ENCODE measurements around the gene NEURL1.

NEURL1 gene, protein sequence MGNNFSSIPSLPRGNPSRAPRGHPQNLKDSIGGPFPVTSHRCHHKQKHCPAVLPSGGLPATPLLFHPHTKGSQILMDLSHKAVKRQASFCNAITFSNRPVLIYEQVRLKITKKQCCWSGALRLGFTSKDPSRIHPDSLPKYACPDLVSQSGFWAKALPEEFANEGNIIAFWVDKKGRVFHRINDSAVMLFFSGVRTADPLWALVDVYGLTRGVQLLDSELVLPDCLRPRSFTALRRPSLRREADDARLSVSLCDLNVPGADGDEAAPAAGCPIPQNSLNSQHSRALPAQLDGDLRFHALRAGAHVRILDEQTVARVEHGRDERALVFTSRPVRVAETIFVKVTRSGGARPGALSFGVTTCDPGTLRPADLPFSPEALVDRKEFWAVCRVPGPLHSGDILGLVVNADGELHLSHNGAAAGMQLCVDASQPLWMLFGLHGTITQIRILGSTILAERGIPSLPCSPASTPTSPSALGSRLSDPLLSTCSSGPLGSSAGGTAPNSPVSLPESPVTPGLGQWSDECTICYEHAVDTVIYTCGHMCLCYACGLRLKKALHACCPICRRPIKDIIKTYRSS

DNA sequence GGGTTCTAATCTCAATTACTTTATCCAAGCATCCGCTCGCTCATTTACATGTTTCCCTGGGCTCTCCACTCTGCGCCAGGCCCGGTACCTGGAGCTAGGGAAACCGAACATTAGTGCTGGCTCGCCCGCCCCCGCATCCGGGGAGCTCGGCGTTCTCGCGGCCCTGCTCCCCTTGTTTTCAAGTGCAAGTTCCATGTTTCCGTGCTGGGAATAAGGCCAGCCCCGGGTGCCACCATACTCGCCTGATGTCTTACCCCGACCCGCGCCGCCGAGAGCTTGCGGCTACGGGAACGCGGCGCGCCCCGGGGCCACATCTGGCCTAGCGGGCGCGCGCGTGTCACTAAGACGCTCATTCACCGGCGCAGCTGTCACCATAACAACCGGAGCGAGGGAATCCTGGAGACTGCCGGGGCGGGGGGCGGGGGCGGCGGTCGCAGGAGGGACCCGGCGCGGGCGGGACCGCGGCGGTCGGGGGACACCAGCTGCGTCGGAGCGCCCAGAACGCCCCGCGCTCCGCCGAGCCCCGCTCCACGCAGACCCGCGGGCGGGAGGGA is at the start of gene NEURL1:
TSS of gene NEURL1 (plus strand) at position 344 of the 554 bp plus-strand sequence. CDS start 683 bp downstream, outside the sequence.
- FAIRE-seq (no peak), DNase-seq (ENCODE audit: low spot score) (no peak)

DNA sequence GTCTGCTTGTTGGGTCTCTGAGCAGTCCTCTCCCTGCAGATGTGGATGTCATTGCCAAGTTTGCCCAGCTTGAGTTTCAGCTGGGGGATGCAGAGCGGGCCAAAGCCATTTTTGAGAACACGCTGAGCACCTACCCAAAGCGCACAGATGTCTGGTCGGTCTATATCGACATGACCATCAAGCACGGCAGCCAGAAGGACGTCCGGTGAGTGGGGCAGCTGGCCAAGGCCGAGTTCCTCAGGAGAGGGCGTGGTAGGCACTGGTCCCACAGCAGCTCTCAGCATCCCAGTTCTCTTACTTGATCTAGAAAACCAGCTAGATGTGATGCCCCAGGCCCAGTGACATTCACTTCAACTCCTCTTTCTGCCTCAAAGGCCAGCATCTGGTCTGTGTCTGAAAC is 49.0 kb upstream of the NEURL1 start:
- DNase-seq (ENCODE audit: low spot score), result no peak
- FAIRE-seq, result no peak

DNA sequence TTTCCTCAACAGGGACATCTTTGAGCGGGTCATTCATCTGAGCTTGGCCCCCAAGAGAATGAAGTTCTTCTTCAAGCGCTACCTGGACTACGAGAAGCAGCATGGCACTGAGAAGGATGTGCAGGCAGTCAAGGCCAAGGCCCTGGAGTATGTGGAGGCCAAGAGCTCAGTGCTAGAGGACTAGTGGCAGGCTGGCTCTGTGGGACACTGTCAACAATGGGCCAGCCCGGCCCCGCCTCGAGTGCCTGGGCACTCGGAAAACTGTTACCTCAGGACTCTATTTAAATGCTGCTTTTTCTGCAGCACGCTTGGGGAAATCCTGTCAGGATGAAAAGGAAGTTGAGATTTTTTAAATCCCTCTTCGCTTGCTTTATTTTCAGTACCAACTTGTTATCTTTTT is 48.1 kb upstream of the NEURL1 start:
- no peak for FAIRE-seq
- DNase-seq (ENCODE audit: low spot score), result no peak

DNA sequence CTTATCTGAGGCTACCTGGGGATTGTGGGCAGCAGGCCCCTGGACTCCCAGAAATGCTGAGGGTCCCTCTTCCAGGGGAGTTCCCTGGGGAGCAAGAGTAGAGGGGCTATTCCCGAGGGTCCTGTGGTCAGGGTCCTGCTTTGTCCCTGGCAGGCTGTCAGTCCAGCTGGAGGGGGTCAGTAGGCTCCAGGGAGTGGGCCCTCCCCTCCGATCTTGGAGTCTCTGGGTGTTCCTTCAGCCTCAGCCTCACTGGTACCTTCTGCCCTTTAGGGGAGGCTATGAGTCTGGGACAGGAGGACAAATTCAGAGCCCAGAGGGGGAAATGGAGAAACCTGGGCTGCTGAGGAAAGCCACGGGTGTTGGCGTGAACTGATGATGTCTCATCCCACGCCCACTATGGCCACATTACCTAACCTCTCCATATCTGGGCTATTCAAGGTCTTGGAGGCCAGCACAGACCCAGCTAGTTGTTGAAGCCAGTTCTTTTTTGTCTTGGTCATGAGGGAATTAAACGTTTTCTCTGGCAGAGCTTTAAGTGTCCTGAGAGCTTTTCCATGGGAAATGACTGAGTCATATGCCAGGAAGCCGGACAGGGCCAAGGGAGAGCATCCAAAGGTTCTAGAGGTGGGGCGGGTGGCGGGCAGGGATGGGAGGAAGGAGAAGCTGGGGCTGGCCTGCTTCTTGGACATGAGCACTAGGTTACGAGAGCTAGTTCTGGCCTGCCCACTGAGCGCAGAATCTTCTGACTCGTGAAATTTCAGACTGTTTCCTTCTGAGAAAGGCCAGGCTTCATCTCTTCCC is 47.5 kb upstream of the NEURL1 start:
- no peak for FAIRE-seq
- no peak for DNase-seq (ENCODE audit: low spot score)

DNA sequence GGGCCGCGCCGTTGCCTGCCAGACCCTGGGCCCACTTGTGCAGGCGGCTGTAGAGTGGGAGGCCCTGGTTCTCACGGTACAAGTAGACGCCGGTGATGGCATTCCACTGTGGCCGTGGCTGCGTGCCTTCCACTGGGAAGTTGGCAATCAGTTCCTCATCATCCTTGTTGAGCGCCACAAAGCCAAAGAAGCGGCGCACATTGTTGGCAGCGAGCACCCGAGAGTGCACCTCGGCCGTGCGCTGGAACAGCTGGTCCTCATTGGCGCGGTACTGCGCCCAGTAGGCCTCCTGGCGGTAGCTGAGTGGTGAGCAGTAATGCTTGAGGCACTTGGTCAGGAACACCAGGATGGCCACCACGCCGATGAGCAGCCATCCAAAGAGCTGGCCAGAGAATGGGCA is 46.3 kb upstream of the NEURL1 start:
- DNase-seq (ENCODE audit: low spot score) (no peak), FAIRE-seq (no peak)

DNA sequence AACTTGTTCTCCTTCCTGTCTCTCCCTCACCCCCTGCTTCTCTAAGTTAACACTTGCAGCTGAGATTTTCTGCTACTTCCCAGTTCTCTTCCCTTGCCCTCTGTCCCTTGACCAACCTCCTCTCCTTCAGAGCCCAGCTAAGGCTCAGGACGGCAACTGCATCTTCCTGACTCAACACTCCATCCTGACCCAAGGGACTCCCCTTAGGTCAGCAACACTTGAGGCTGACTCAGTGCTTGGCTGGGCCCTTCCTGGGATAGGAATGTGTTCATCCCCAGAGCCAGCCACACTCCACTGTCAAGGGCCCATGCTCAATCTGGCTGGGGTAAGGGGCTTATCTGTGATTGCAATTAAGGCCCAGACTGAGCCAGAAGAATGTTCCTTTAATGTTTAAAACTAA is 44.8 kb upstream of the NEURL1 start:
- DNase-seq (ENCODE audit: low spot score) (peak; percentile 61), FAIRE-seq (no peak)

DNA sequence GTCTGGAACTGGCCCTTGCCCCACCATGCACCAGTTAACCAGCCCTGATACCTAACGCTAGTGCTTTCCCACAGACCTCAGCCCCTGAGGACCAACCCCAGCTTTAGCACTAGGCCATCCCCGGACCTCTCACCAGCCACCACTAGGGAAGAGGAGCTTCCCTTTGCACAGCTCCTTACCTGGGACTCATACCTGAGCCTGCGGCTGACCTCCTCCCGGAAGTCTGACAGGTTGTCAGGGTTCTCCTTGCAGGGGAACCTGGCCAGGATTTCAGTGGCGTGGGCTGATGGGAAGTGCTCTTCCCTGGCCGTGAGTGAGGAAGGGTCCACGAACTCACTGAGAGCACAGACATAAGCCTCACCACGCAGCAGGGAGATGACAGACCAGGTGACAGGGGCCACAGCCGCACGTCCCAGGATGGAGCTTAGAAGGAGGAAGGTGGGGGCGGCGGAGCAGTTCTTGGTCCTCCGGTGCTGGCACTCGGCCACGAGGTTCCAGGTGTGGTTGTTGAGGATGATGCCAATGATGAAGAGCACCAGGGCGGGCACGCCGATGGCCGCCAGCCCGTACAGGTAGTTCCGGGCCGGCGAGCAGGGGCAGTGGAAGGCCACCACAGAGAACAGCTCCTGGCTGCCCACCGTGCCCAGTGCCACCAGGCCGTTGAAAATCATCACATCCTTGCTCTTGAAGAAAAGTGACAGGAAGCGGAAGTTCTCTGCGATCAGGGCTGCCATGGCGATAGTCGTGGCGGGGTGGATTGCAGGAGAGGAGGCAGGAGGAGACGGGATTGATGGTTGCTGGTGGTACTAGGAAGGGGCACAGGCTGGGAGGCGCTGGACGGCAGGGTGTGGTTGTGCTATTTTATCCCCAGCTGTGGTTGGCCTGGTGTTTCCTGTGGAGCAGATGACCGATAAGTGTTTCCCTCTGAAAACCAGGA is 44.0 kb upstream of the NEURL1 start:
- FAIRE-seq (no peak), DNase-seq (ENCODE audit: low spot score) (no peak)

DNA sequence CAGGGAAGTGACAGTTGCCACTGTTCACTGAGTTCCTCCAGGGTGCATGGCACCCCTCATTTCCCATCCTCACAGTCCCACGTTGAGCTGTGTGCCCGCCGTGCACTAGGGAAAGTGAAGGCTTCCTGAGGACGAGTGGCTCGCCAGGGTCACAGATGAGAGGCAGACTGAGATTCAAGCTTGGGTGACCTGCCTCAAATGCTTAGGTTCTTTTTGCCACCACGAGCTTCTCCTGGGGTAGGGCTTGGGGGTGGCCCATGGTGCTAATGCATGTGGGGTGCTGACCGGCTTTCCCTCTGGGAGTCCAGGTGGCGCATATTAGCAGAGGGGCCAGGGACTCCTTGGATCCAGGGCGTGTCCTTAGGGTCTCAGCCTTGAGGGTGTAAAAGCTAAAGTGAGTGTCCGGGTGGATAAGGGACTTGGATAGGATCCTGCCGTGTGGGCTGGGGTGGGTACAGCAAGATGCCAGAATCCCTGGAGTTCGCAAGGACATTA is 43.3 kb upstream of the NEURL1 start:
- no peak for DNase-seq (ENCODE audit: low spot score)
- FAIRE-seq, result no peak

DNA sequence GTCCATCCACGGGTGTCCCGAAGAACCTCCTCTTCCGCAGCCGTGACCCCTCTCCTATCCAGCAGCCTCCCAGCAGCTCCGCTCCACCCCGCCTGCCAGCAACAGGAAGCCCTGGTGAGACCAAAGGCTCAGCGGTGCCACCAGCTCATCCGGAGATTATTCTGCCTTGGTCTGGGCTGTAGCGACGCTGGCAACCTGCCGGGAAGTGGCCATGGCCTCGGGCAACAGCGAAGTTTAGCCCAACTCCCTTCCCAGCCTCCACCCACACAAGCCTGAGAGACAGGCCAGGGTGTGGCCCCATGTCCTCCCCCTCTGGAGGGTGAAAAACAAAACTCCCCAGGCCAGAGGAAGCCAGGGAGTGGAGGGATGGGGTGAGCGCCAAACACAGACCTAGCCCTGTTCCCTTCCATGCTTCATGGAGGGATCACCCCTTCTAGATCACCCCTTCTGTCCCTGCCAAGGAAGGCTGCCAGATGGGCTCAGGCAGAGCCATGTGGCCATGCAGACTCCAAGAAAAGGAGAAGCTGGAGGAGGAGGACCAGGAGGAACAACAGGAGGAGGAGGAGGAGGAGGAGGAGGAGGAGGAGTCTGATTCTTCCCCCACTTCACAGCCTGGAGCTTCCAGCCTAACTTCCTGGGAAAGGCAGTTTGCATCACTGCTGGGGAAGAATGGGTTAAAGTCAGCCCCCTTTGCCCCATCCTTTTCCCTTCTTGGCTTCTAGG is 42.3 kb upstream of the NEURL1 start:
- no peak for FAIRE-seq
- no peak for DNase-seq (ENCODE audit: low spot score)

DNA sequence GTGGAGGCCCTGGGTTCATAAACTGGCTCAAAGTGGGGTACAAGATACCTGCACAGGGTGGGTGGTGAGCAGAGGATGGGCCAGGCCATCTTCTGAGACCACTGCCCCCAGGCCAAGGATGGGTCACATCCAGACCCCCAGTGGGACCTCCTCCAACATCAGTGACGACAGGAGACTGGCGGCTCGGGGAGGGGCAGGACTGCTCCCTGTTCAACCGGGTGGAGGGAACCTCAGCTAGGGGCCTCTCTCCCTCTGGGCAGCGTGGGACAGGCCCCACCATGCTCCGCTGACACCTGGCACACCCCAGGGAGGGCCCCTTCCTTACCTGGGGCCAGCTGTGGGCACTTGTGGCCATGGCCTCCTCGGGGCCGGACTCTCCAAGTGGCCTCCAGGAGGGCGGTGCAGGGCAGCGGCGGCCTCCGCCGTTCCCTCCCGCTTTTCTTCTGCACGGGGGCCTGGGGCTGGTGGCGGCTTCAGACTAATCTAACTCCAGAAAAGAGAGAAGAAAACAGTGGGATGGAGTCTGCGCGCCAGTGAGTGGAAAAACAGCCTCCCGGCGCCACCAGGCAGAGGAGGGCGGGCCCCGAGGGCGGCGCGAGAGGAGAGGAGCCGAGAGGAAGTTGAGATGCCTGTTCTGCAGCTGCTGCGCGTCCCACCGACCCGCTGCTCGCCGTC is 41.5 kb upstream of the NEURL1 start, which contains the start of gene CALHM2:
TSS of gene CALHM2 (minus strand) at position 540 of the 675 bp plus-strand sequence. CDS start 2,429 bp downstream, outside the sequence.
- DNase-seq (ENCODE audit: low spot score) (no peak), FAIRE-seq (no peak)

DNA sequence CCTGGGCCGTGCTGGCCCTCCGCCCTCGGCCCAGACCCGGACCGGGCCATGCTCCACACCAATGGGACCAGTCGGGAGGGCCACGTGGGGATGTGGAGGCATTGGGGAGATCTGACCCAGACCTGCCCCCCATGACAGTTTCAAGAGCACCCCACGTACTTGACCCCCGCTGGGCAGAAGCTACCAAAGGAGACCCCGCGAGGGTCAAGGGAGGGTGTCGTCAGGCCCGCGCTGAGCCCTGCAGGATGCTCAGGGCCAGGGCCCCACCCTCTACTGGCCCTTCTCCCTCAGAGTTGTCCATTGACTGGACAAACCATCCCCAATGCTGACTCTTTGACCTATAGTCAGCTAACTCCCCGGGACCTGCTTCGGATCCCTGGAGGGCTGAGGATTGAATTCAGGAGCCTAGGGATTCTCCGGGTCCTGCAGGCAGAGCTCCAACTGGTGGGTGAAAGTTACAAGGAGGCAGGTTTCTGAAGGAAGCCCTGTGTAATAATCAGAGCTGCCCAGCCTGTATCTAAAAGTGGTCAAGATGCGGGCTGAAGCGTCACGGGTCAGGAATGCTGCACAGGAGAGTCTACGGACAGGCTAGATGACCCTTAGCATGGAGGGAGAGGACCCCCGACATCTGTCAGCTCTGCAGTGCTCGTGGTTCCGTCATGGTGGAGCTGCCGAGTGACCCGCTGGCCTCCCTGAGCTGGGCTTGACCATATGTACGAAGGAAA is 40.8 kb upstream of the NEURL1 start:
- FAIRE-seq, result no peak
- DNase-seq (ENCODE audit: low spot score), result no peak

DNA sequence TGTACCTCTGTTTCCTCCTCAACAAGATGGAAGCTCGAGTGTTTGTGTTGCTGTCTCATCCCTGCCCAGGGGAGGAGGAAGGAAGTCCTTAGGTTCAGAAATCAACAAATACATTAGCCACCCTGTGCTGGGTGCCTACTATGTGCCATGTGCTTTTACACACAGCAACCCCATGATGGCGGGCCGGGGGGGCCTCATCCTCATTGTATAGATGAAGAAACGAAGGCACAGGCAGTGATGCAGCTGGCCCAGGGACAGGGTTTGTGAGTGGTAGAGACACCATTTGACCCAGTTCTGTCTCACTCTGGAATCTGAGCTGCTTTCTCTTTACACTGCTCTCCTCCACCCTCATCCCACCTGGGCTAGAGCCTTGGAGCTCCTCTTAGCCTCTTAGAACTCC is 39.5 kb upstream of the NEURL1 start:
- FAIRE-seq, result no peak
- DNase-seq (ENCODE audit: low spot score), result no peak

DNA sequence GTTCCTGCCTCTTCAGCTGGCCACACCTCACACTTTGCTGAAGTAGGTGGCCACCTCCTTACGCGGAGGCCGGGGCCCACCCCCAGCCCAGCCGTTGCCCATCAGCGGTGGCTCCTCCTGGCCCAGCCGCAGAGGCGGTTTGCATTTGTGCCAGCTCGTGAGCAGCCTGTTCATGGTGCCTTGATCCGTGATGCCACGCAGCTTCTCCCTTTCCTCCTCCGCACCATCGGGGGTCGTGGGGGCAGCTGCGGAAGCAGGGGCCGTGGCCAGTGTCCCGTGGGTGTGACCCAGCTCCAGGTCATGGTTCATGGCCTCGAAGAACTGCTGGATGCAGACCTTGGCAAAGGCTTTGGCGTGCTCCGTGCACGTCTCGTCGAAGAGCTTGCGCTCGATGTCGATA is 38.3 kb upstream of the NEURL1 start:
- FAIRE-seq, result no peak
- no peak for DNase-seq (ENCODE audit: low spot score)

DNA sequence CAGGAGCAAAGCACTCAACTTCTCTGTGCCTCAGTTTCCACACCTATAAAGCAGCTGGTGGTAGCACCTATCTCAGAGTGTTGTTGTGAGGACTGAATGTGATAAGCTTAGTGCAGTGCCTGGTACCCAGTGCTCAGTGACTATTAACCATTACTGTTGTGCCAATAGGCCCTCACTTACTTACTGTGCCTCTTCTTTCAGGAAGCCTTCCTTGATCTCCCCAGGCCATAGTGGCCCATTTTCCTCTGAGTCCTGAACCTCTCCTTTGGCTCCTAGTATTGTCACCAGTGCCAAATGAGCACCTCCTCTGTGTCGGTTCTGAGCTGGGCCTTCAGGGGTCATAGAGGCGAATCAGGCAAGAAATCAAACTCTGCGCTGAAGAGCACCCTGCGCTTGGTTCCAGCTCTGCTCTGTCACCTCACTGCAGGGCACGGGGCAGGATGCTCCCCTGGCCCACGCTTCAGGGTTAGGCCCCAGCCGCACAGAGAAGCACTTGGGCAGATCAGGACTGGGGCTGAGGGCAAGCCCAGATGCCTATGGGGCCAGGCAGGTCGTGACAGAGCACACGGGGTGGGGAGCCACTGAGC is 37.3 kb upstream of the NEURL1 start:
- no peak for DNase-seq (ENCODE audit: low spot score)
- no peak for FAIRE-seq

DNA sequence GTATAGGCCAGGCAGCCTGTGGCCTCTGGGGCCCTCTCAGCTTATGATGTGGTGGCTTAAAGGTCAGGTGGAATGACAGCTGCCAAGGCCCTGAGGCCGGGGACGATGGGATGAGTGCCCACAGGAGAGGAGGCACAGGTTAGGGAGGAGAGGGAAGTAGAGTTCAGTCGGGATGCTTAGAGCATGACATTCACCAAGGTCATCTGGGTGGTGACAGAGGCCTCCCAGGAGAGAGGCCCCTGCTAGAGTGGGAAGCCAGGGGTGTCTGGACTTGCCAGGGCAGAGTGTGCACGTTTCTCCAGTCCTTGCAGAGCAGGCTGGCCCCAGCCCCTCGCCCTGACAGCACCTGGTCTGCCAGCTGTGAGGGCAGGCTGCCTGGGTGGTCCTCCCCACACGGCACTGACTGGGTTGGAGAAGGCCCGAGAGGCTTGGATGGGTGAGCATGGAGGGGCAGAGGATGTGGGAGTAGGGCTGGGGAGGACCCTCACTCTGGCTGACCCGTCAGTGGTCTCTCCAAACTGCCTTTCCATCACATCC is 36.3 kb upstream of the NEURL1 start:
- no peak for DNase-seq (ENCODE audit: low spot score)
- no peak for FAIRE-seq

DNA sequence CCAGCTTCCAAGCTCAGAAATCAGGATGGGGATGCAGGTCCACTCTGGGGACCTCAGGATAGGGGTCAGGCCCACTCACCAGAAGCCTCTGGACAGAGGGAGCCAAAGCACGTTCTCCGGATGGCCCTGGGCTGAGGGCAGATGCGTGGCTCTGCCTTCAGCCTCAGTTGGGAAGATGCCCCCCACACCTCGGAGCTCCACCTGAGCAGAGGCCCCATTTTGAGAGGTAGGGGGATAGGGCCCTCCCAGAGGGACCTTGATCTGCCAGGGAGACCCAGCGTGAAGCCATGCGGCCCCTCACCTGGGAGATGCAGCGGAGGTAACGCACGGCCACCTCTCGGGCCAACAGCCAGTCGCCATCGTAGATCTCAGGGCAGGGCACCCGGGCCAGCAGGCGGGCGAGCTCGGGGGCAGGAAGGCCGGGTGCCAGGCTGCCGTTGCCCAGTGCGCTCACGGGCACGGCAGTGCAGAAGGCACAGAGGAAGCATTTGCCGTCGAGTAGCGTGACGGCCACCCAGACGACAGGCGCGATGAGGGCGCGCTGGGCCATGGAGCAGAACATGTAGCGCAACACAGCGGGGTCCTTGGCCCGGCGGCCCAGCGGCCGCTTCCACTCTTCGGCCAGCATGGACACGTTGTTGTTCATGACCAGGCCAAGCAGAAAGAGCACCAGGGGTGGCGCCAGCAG is 35.5 kb upstream of the NEURL1 start:
- DNase-seq (ENCODE audit: low spot score), result no peak
- no peak for FAIRE-seq

DNA sequence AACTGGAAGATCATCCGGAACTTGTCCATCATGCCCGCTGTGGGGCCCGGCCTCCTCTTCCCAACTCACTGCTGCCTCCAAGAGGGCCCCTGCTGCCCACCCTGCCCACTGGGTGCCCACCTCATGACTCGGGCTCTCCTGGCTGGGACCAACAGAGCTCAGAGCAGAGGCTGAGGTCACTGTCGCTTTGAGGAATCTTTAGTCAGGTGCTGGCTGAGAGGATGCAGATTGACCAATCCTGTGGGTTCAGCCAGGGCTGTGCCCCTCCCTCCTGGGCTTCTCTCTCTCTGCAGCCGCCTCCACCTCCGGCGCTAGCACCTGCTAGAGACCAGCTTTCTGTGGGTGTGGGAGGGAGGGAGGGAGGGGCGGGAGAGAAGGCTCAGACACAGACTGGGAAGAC is 34.8 kb upstream of the NEURL1 start, which contains the start of gene CALHM1:
TSS of gene CALHM1 (minus strand) at position 181 of the 400 bp plus-strand sequence. CDS start at position 32, 149 bp downstream.
- DNase-seq (ENCODE audit: low spot score) (no peak), FAIRE-seq (no peak)
